NB4 (cell line): ENCODE results near the gene ZDHHC11.

ENCODE experiments used
- DNase-seq: peaks from one replicate; pipeline ENCODE4 v3.0.0; 2010; ENCODE audit warnings: low read depth
- H3K4me3 ChIP-seq: one replicate; pipeline ENCODE4 v1.5.1; 2011; ENCODE audit warnings: mild to moderate bottlenecking, low read depth, low read length, moderate library complexity
- CTCF ChIP-seq: IDR thresholded peaks from one replicate; pipeline ENCODE4 v1.5.1; 2012; ENCODE audit warnings: low read depth, low read length
- MAX ChIP-seq: IDR thresholded peaks from 2 replicates; pipeline ENCODE4 v1.6.1; 2011; ENCODE audit warnings: low read depth, low read length
- MYC ChIP-seq: IDR thresholded peaks from 2 replicates; pipeline ENCODE4 v1.6.1; 2011; ENCODE audit warnings: low read depth, low read length
- POLR2A ChIP-seq: IDR thresholded peaks from 2 replicates; pipeline ENCODE4 v1.6.1; 2011; ENCODE audit warnings: mild to moderate bottlenecking; ENCODE audit not compliant: insufficient read length; ENCODE audit errors: extremely low read depth

The ZDHHC11 gene

GRCh38 chr5:859391-859790, 8.6 kb upstream of the ZDHHC11 start:
- TF ChIP-seq MYC (no peak), MAX (no peak), POLR2A (no peak), CTCF (no peak)
- DNase-seq: no peak
- H3K4me3 ChIP-seq: no peak overlapping the region

DNA sequence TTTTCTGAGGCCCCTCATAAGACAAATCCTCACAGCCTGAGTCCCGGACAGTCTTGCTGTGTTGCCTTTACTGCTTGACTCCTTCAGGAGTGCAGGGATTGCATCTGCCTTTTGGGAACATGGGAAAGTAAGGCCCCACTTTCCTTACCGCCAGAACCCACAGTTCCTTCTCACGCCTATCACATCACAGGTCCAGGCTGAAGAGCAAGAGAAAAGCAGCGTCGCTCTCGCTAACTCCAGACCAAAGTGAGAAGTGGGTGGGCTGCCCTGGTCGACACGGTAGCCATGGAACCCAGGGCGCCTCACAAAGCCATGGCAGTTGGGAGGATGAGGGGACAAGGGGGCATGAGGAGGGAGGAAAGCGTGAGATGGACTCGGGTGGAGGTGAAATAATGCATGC, 7.9 kb upstream of the ZDHHC11 start:
- TF ChIP-seq POLR2A (no peak), CTCF (no peak), MYC (no peak), MAX (no peak)
- DNase-seq: no peak
- no peak overlapping the region for H3K4me3 ChIP-seq

DNA sequence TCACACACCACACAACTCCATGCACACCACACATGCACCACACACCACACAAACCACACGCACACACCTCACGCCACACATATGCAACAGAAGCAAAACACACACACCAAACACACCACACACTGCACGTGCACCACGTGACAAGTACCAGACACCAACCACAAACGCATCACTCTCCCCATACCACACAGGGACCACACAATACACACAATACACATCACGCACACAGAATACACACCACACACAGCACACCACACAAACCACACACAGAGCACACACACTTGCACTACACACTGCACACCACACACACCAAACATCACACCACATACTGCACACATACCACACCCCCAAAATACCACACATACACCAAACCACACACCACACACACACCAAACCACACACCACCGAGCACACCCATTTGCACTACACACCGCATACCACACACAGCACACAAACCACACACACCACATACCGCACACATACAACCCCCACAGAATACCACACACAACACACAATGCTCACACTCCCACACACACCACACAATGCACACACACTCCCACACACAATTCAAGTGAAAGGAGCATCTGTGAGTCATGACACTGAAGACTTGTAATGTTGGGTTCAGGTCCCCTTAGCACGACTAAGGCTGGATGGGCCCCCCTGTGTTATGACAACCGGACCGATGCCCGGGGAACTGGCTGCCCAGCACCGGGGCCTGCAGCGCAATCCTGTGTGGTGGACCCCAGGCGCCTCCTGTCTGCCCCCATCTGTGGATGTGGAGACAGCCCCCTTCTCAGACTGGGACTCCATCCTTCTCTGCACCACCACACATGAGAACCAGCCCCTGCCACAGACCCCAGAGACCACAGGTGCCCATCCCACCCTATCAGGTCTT, 6.0 kb upstream of the ZDHHC11 start:
- no peak overlapping the region for H3K4me3 ChIP-seq
- DNase-seq: peak; percentile 36
- TF ChIP-seq CTCF (no peak), MAX (no peak), POLR2A (no peak), MYC (no peak)

GRCh38 chr5:855771-856530, 5.2 kb upstream of the ZDHHC11 start:
- TF ChIP-seq POLR2A: no peak
- DNase-seq: peak; percentile 43
- H3K4me3 ChIP-seq: no peak overlapping the region

- TF ChIP-seq POLR2A (no peak), CTCF (no peak), MYC (no peak), MAX (no peak)
- DNase-seq: no peak
- H3K4me3 ChIP-seq: no peak overlapping the region
These were observed 4.4 kb upstream of the ZDHHC11 start for GRCh38 chr5:854966-855743.
